Breast epithelium (tissue), 3 donors: ENCODE data around the gene RERE.

ENCODE experiments used
- POLR2A ChIP-seq: fragments of 450-650 bp; IDR thresholded peaks from one replicate; pipeline ENCODE4 v1.6.1; 2016; ENCODE audit warnings: antibody characterized with exemption, mild to moderate bottlenecking, moderate library complexity
- TF ChIP-seq, protein P1 (sequence below), 3 donors: fragments of 450-650 bp; IDR thresholded peaks; one replicate each; pipeline ENCODE4 v1.5.1; 2016 to 2017; ENCODE audit warnings: antibody characterized with exemption in 3 of 3, mild to moderate bottlenecking in 3 of 3, moderate library complexity in 3 of 3

DNA sequence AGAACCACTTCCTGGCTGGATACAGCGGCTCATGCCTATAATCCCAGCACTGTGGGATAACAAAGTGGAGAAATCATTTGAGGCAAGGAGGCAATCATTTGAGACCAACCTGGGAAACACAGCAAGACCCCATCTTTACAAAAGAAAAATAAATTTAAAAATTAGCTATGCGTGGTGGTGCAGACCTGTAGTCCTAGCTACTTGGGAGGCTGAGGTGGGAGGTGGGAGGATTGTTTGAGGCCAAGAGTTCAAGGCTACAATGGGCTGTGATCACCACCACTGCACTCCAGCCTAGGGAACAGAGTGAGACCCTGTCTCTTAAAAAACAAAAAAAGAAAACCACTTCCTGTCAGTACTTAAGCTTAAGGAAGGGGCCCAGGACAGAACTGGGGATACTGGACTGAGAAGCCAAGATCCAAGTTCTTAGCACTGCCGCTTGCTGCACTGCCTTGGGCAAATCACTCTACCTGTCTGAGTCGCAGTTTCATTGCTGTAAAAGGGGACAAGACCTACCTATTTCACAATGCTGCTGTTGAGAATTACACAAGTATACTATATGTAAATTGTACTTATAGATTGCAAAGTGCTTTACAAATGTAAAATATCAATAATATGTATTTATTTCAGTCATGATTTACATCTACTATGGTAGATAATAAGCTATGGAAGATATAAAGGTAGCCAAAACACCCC, 154.9 kb downstream of the RERE start:
- TF ChIP-seq, protein P1, sequence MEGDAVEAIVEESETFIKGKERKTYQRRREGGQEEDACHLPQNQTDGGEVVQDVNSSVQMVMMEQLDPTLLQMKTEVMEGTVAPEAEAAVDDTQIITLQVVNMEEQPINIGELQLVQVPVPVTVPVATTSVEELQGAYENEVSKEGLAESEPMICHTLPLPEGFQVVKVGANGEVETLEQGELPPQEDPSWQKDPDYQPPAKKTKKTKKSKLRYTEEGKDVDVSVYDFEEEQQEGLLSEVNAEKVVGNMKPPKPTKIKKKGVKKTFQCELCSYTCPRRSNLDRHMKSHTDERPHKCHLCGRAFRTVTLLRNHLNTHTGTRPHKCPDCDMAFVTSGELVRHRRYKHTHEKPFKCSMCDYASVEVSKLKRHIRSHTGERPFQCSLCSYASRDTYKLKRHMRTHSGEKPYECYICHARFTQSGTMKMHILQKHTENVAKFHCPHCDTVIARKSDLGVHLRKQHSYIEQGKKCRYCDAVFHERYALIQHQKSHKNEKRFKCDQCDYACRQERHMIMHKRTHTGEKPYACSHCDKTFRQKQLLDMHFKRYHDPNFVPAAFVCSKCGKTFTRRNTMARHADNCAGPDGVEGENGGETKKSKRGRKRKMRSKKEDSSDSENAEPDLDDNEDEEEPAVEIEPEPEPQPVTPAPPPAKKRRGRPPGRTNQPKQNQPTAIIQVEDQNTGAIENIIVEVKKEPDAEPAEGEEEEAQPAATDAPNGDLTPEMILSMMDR (IDR thresholded peaks at IDR 0.05): no peak
- no peak for TF ChIP-seq POLR2A
